CD4-positive, alpha-beta memory T cell (primary cell): ENCODE data around the gene ACAA2. TPM values are rescaled to one million over a fixed set of nuclear protein-coding genes. Genes with fewer than 3 reads are reported as not detected.

Source experiments
- CTCF ChIA-PET: fragments of 350-600 bp; sonication (Branson Sonifier 250); formaldehyde crosslinking; loops from one replicate; lab custom pipeline; 2021; ENCODE audit warnings: inconsistent platforms; ENCODE audit not compliant: partially characterized antibody; lab: Charles Lee
- POLR2A ChIA-PET: fragments of 350-600 bp; sonication (Branson Sonifier 250); formaldehyde crosslinking; loops from one replicate; lab custom pipeline; 2021; ENCODE audit not compliant: partially characterized antibody; lab: Charles Lee
- DNase-seq, 5 donors: peaks; one replicate each; pipeline versions ENCODE4 v3.0.0 to v3.0.0-alpha.2; 2020 to 2022; ENCODE audit warnings: mixed read lengths in 1 of 5
- H3K27ac ChIP-seq: one replicate; pipeline ENCODE4 v1.7.0; 2013; ENCODE audit warnings: low read depth, low read length
- H3K27me3 ChIP-seq: 2 replicates; pipeline ENCODE4 v1.7.0; 2013; ENCODE audit warnings: mild to moderate bottlenecking, low read length, moderate library complexity; ENCODE audit not compliant: insufficient read depth
- H3K36me3 ChIP-seq: 2 replicates; pipeline ENCODE4 v1.7.0; 2013; ENCODE audit warnings: mild to moderate bottlenecking, low read length, moderate library complexity; ENCODE audit not compliant: insufficient read depth
- H3K4me1 ChIP-seq: 2 replicates; pipeline ENCODE4 v1.7.0; 2013; ENCODE audit warnings: mild to moderate bottlenecking, low read length, moderate library complexity; ENCODE audit not compliant: insufficient read depth
- H3K4me3 ChIP-seq, 2 donors: one replicate each; pipeline ENCODE4 v1.7.0; 2013; ENCODE audit warnings: low read length in 2 of 2, mild to moderate bottlenecking in 1 of 2
- H3K9me3 ChIP-seq, 2 donors: one replicate each; pipeline ENCODE4 v1.7.0; 2013; ENCODE audit warnings: low read length in 2 of 2, control low read depth in 1 of 2; ENCODE audit not compliant: control insufficient read depth in 1 of 2
- H3K27ac Mint-ChIP-seq, 7 donors: one replicate each; pipeline ENCODE4 v1.8.0; 2020 to 2021; ENCODE audit warnings: mixed read lengths in 7 of 7, mild to moderate bottlenecking in 6 of 7, inconsistent platforms in 3 of 7, moderate library complexity in 3 of 7
- H3K27me3 Mint-ChIP-seq, 2 donors: one replicate each; pipeline ENCODE4 v1.8.0; 2020 to 2021; ENCODE audit warnings: mixed read lengths in 2 of 2
- H3K36me3 Mint-ChIP-seq, 2 donors: one replicate each; pipeline ENCODE4 v1.8.0; 2020 to 2021; ENCODE audit warnings: mixed read lengths in 2 of 2, inconsistent platforms in 1 of 2, mild to moderate bottlenecking in 1 of 2
- H3K4me1 Mint-ChIP-seq, 4 donors: one replicate each; pipeline ENCODE4 v1.8.0; 2020 to 2021; ENCODE audit warnings: mixed read lengths in 4 of 4, mild to moderate bottlenecking in 1 of 4
- H3K4me3 Mint-ChIP-seq, 8 donors: one replicate each; pipeline ENCODE4 v1.8.0; 2020 to 2021; ENCODE audit warnings: mixed read lengths in 8 of 8, mild to moderate bottlenecking in 7 of 8, moderate library complexity in 6 of 8, inconsistent platforms in 3 of 8
- H3K9me3 Mint-ChIP-seq, 8 donors: one replicate each; pipeline ENCODE4 v1.8.0; 2020 to 2021; ENCODE audit warnings: mixed read lengths in 8 of 8, mild to moderate bottlenecking in 5 of 8, inconsistent platforms in 3 of 8, moderate library complexity in 1 of 8
- intact Hi-C: fragments of 100-400 bp; cut with micrococcal nuclease; formaldehyde crosslinking; loops from one replicate; pipeline ENCODE4 v1.15.1; 2023
- polyA plus RNA-seq, 2 donors: library from polyadenylated mRNA; unstranded; fragments of 300-500 nt; fragmentation: Illumina TruSeq; gene quantifications; one replicate each; pipeline ENCODE4 v1.2.3, GENCODE V29; 2021
- total RNA-seq, 2 experiments: library from RNA; stranded (reverse); gene quantifications; one replicate each; pipeline ENCODE4 v1.2.3, GENCODE V29; 2021

The ACAA2 gene
- total and polyA plus RNA-seq, 4 experiments from 2014 or later: 21.8 to 150 (median 44.1) TPM

DNA sequence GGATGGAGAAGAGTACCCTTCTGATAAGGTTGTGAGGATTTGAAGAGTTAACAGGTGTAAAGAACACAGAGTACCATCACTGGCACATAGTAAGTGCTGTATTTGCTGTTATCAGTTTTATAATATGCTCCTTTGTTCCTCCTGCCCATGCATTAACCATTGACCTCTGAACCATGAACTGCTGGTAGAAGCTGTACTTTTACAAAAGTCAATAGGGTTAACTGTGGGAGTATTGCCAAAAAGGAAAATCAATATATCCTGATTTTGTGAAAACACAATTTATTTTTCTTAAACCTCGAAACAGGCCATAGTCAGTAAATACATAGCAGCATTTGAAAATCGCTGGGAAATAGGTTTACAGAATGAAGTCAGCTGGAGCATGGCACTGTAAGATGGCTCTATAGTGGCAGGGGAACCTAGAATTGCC lies 18.9 kb upstream of the ACAA2 start:
- Histone ChIP-seq H3K36me3 (no peaks in the 10 kb centered on the region), H3K9me3 (no peaks in the 10 kb centered on the region), H3K27me3 (no peaks in the 10 kb centered on the region), H3K4me3 (no peak overlapping the region), H3K27ac (no peak overlapping the region), H3K4me1 (no peaks in the 10 kb centered on the region)
- ChIA-PET POLR2A (no interaction called here), CTCF (no interaction called here)
- Mint-ChIP-seq H3K27ac (no peak overlapping the region), H3K4me1 (peaks cover 0 to 3% (median 0%) of the 10 kb centered on the region in 4 donors), H3K36me3 (peaks cover 0 to 4% of the 10 kb centered on the region in 2 donors), H3K4me3 (no peak overlapping the region), H3K27me3 (no peaks in the 10 kb centered on the region), H3K9me3 (peaks cover 2 to 14% (median 8%) of the 10 kb centered on the region in 8 donors)
- DNase-seq: no peak
- intact Hi-C loops: no loop called here

DNA sequence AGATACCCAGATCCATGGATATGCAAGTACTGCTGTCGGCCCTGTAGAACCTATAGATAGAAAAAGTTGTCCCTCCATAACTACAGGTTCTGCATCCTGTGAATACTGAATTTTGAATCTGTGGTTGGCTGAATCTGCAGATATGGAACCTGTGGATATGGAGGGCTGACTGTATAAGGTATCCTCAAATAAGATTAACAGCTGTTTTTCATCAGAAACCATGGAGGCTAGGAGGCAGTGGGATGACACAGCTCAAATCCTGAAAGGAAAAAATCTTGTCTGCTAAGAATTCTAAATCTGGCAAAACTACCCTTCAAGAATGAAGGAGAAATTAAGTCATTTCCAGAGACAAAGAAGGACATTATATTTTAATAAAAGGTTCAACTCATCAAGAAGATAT lies 14.7 kb upstream of the ACAA2 start:
- Mint-ChIP-seq H3K27me3 (no peaks in the 10 kb centered on the region), H3K9me3 (peaks cover 4 to 18% (median 8%) of the 10 kb centered on the region in 8 donors), H3K36me3 (peaks cover 0 to 9% of the 10 kb centered on the region in 2 donors), H3K27ac (no peak overlapping the region), H3K4me3 (no peak overlapping the region), H3K4me1 (peaks cover 0 to 3% (median 0%) of the 10 kb centered on the region in 4 donors)
- Histone ChIP-seq H3K36me3 (no peaks in the 10 kb centered on the region), H3K4me1 (no peaks in the 10 kb centered on the region), H3K4me3 (no peak overlapping the region), H3K27me3 (no peaks in the 10 kb centered on the region), H3K27ac (no peak overlapping the region), H3K9me3 (no peaks in the 10 kb centered on the region)
- intact Hi-C loops: no loop called here
- ChIA-PET POLR2A (no interaction called here), CTCF (no interaction called here)
- no peak for DNase-seq

DNA sequence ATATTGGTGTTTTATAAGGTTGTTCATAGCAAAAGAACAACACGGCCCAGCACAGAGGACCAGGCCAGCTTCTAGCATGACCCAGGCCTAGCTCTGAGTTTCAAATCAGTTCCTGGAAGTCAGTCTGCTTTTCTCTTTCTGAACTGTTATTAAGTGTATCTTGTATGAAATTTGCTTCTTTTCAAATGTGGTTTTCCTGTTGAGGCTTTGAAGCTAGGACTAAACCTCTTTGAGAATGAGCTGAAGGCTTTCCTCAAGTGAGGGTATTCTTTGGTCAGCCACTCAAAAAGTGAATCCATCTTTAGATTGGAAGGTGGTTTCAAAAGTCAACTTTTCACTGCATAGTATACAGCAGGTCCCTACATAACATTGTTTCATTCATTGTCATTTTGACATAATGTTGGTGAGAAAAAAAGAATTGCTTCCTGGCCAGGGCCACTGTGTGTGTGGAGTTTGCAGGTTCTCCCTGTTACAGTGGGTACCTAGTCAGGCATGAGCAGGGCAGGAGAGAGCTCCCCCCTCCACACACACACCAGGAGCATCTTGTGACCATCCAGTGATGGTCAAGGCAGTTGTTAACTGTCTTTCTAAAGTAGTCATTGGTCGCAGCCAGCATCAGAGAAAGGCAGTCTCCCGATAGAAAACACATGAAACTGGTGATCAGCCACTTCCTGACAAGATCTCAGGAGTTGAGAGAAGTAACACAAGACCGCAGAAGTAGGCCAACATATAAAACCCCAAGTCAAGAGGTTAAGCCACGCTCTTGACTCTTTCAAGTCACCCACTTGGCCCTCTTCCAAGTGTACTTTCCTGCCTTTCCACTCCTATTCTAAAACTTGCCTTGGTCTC lies 6.7 kb upstream of the ACAA2 start:
- Histone ChIP-seq H3K4me1 (peaks cover 53% of the 10 kb centered on the region), H3K36me3 (no peaks in the 10 kb centered on the region), H3K27ac (peak overlapping the region; percentile 36), H3K27me3 (no peaks in the 10 kb centered on the region), H3K4me3 (peak overlapping the region in 1 of 2 donors; percentile 25), H3K9me3 (no peaks in the 10 kb centered on the region)
- intact Hi-C loops: loop anchor here (2.0 to 10.0 kb wide), 3 partner anchors 31 to 1375 kb away; partner anchors contain the start of gene MEX3C
- peak overlapping the region; percentile 86 to 93 (median 87) for H3K27ac Mint-ChIP-seq
- peaks cover 43 to 67% (median 54%) of the 10 kb centered on the region in 4 donors for H3K4me1 Mint-ChIP-seq
- ChIA-PET CTCF (interaction anchor here (0.7 to 2.0 kb wide), 5 partner anchors 10 to 41 kb away, joined by 3 to 5 read pairs (median 4); no protein-coding TSS in a partner anchor), POLR2A (interaction anchor here (0.6 to 2.3 kb wide), 10 partner anchors 8 to 1335 kb away, joined by 3 to 12 read pairs (median 4); partner anchors contain the start of genes C18orf32 and SMAD4)
- DNase-seq: peak; percentile 74 to 82 (median 77)
- H3K27me3 Mint-ChIP-seq: no peaks in the 10 kb centered on the region
- peaks cover 0 to 3% (median 0%) of the 10 kb centered on the region in 8 donors for H3K9me3 Mint-ChIP-seq
- H3K36me3 Mint-ChIP-seq: peaks cover 0 to 4% of the 10 kb centered on the region in 2 donors
- peak overlapping the region; percentile 67 to 84 (median 76) for H3K4me3 Mint-ChIP-seq

DNA sequence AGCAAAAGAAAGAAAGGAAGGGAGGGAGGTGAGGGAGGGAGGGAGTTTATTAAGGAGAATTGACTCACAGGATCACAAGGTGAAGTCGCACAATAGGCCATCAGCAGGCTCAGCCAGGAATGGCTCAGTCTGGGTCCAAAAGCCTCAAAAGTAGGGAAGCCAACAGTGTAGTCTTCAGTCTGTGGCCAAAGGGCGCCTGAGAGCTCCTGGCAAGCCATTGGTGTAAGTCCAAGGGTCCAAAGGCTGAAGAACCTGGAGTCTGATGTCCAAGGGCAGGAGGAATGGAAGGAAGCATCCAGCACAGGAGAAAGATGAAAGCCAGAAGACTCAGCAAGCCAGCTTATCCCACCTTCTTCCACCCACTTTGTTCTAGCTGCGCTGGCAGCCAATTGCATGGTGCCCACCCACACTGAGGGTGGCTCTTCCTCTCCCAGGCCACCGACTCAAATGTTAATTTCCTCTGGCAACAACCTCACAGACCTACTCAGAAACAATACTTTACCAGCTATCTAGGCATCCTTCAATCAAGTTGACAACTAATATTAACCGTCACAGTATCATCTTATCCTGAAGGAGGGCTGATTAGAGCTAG lies 5.8 kb upstream of the ACAA2 start:
- H3K9me3 ChIP-seq: no peaks in the 10 kb centered on the region
- peaks cover 60% of the 10 kb centered on the region for H3K4me1 ChIP-seq
- Mint-ChIP-seq H3K9me3 (peaks cover 0 to 3% (median 0%) of the 10 kb centered on the region in 8 donors), H3K27me3 (no peaks in the 10 kb centered on the region), H3K27ac (peak overlapping the region; percentile 86 to 93 (median 87)), H3K36me3 (peaks cover 0 to 4% of the 10 kb centered on the region in 2 donors), H3K4me1 (peaks cover 47 to 76% (median 60%) of the 10 kb centered on the region in 4 donors), H3K4me3 (peak overlapping the region in 7 of 8 donors; percentile 69 to 84 (median 77))
- H3K36me3 ChIP-seq: no peaks in the 10 kb centered on the region
- POLR2A ChIA-PET: interaction anchor here (0.9 to 2.3 kb wide), 8 partner anchors 8 to 1211 kb away, joined by 3 to 12 read pairs (median 4); partner anchors contain the start of genes C18orf32 and SMAD4
- DNase-seq: no peak
- CTCF ChIA-PET: interaction anchor here (0.7 to 2.0 kb wide), 4 partner anchors 9 to 41 kb away, joined by 3 to 5 read pairs (median 3); no protein-coding TSS in a partner anchor
- intact Hi-C loops: loop anchor here (10.0 kb wide), 2 partner anchors 874 to 1376 kb away; partner anchors contain the start of gene MEX3C
- H3K27me3 ChIP-seq: no peaks in the 10 kb centered on the region
- peak overlapping the region in 1 of 2 donors; percentile 25 for H3K4me3 ChIP-seq
- H3K27ac ChIP-seq: peak overlapping the region; percentile 36

DNA sequence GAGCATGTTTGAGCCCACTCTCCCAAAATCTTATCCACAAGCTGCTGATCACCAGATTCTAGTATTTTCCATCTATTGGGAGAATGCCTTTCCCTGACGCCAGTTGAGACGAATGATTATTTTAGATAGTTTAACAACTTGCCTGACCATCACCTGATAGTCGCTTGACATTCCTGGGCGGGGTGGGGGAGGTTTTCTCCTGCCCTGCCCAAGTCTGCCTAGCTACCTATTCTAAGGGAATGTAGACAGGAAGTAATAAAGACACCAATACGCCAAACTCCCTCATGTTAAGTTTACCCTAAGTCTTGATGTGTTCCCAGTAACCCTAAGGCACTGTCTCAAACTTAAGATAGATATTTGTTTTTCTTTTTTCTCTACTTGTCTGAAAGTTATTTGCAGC lies 4.6 kb upstream of the ACAA2 start:
- no peak for DNase-seq
- peaks cover 0 to 4% (median 0%) of the 10 kb centered on the region in 8 donors for H3K9me3 Mint-ChIP-seq
- POLR2A ChIA-PET: interaction anchor here (2.3 kb wide), 1 partner anchor 331 kb away, joined by 12 read pairs; the partner anchor contains the start of gene C18orf32
- H3K36me3 ChIP-seq: no peaks in the 10 kb centered on the region
- peak overlapping the region in 6 of 7 donors; percentile 10 to 87 (median 67) for H3K27ac Mint-ChIP-seq
- no peak overlapping the region for H3K27ac ChIP-seq
- H3K4me3 Mint-ChIP-seq: peak overlapping the region in 4 of 8 donors; percentile 4 to 74 (median 59)
- CTCF ChIA-PET: no interaction called here
- no peak overlapping the region for H3K4me3 ChIP-seq
- intact Hi-C loops: loop anchor here (10.0 kb wide), 2 partner anchors 873 to 1377 kb away; partner anchors contain the start of gene MEX3C
- peaks cover 48 to 85% (median 62%) of the 10 kb centered on the region in 4 donors for H3K4me1 Mint-ChIP-seq
- no peaks in the 10 kb centered on the region for H3K27me3 ChIP-seq
- peaks cover 0 to 10% of the 10 kb centered on the region in 2 donors for H3K36me3 Mint-ChIP-seq
- no peaks in the 10 kb centered on the region for H3K9me3 ChIP-seq
- H3K4me1 ChIP-seq: peaks cover 60% of the 10 kb centered on the region
- H3K27me3 Mint-ChIP-seq: no peaks in the 10 kb centered on the region

DNA sequence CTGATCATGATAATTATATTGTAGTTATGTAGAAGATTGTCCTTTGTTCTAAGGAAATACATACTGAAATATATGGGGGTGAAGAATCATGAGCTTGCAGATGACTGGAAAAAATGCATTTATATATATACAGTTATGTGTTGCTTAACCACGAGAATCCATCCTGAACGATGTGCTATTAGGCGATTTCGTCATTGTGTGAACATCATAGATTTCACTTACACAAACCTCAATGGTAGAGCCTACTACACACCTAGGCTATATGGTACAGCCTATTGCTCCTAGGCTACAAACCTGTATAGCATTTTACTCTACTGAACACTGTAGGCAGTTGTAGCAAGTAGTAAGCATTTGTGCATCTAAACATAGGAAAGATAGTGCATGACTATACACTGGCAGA lies 2.6 kb upstream of the ACAA2 start:
- DNase-seq: no peak
- no peak overlapping the region for H3K4me3 ChIP-seq
- peaks cover 74% of the 10 kb centered on the region for H3K4me1 ChIP-seq
- Mint-ChIP-seq H3K9me3 (peaks cover 0 to 4% (median 0%) of the 10 kb centered on the region in 8 donors), H3K4me1 (peaks cover 56 to 89% (median 68%) of the 10 kb centered on the region in 4 donors), H3K27me3 (no peaks in the 10 kb centered on the region), H3K4me3 (peak overlapping the region in 4 of 8 donors; percentile 46 to 57 (median 54)), H3K27ac (peak overlapping the region in 1 of 7 donors; percentile 3), H3K36me3 (peaks cover 0 to 10% of the 10 kb centered on the region in 2 donors)
- no peaks in the 10 kb centered on the region for H3K9me3 ChIP-seq
- intact Hi-C loops: loop anchor here (10.0 kb wide), 2 partner anchors 871 to 1379 kb away; partner anchors contain the start of gene MEX3C
- ChIA-PET POLR2A (no interaction called here), CTCF (no interaction called here)
- H3K27ac ChIP-seq: no peak overlapping the region
- no peaks in the 10 kb centered on the region for H3K36me3 ChIP-seq
- H3K27me3 ChIP-seq: no peaks in the 10 kb centered on the region
